Measurements from ENCODE around the gene MEN1.

DNA sequence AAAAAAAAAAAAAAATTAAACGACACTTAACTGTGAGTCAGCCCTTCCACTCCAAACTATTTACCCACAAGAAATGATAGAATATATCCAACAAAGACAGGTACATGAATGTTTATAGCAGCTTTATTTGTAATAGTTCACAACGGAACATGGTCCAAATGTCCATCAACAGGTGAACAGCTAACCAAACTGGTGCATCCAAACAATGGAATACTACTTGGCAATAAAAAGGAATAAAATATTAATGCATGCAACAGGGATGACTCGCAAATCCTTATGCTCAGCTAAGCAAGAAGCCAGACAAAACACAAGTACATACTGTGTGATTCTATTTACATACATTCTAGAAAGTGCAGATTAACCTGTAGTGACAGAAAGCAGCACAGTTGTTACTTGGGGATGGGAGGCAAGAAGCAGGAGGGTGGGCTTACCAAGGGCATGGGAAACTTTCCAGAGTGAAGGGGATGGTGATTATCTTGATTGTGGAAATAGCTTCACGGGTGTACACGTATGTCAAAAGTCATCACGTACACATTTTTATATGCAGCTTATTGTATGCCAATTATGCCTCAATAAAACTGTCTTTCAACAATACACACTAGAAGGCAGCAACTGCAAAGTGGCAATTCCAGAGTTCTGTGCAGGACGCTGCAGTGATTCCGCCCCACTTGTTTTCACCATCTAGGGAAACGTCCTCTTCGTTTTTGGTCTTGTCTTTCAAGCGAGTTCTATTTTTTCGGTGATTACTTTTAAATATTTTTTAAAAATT lies 25.4 kb downstream of the MEN1 start:
- TF ChIP-seq, protein P1, sequence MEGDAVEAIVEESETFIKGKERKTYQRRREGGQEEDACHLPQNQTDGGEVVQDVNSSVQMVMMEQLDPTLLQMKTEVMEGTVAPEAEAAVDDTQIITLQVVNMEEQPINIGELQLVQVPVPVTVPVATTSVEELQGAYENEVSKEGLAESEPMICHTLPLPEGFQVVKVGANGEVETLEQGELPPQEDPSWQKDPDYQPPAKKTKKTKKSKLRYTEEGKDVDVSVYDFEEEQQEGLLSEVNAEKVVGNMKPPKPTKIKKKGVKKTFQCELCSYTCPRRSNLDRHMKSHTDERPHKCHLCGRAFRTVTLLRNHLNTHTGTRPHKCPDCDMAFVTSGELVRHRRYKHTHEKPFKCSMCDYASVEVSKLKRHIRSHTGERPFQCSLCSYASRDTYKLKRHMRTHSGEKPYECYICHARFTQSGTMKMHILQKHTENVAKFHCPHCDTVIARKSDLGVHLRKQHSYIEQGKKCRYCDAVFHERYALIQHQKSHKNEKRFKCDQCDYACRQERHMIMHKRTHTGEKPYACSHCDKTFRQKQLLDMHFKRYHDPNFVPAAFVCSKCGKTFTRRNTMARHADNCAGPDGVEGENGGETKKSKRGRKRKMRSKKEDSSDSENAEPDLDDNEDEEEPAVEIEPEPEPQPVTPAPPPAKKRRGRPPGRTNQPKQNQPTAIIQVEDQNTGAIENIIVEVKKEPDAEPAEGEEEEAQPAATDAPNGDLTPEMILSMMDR (IDR thresholded peaks at IDR 0.05): no peak
- TF ChIP-seq POLR2A (IDR thresholded peaks at IDR 0.05): no peak
- TF ChIP-seq POLR2AphosphoS5 (IDR thresholded peaks at IDR 0.05): no peak

Data from upper lobe of left lung (tissue), 4 donors.